ENCODE results near the gene SLC39A3.

DNA sequence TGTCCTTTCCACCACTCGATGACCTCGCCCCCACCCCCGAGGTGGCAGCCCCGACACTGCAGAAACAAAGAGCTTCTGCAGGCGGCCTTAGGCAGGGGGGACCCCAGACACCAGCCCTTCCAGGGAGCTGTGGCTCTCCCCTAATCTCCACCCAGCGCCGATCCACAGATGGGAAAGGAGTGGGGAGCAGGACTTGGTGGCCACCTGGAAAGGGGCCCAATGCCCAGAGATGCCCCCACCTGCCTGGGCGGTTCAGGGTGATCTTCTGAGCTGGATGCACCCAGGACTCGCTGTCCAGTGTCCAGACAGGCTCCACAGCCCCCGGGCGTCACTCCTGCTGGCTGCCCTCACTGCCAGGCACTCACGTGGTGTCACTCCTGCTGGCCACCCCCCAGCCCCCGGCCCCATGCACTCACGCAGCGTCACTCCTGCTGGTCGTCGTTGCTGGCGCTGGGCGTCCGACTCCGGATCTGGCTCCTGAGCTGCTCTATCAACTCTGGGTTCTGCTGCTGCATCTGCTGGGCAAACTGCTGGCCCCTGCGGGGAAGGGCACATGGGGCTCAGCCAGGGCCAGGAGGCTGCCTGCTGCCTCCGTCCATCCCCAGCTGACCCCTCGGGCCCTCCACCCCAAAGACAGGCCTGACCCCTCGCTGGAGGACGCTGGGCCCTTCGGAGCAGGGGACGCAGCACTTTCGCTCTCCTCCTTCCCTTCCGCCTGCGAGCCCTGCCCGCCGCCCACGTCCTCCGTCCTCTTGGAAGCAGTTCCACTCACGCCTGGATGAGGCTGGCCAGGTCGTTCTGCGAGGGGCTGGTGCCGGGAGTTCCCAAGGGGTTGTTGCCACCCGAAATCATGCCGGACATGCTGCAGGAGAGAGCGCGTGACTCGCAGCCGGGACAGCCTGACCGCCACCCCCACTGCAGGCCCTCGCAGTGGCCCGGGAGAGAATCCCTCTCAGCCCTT lies 17.4 kb upstream of the SLC39A3 start:
- TF ChIP-seq CEBPB (IDR thresholded peaks at IDR 0.05; ENCODE audit: low read depth, low read length) (no peak), MAFK (IDR thresholded peaks at IDR 0.05; ENCODE audit: low read depth, low read length) (no peak), POLR2A (IDR thresholded peaks at IDR 0.05; ENCODE audit: control extremely low read depth in 1 of 2, low read depth in 2 of 2, low read length in 2 of 2) (no peak), CHD1 (IDR thresholded peaks at IDR 0.05; ENCODE audit: low read depth, low read length) (no peak), SIN3A (conservative IDR thresholded peaks at IDR 0.05 in 1 of 2, IDR thresholded peaks at IDR 0.05 in 1 of 2; ENCODE audit: low read depth in 1 of 2, low read length in 2 of 2) (no peak), FOSL1 (IDR thresholded peaks at IDR 0.05; ENCODE audit: insufficient read depth, low read depth, low read length) (no peak), EP300 (IDR thresholded peaks at IDR 0.05; ENCODE audit: borderline replicate concordance in 1 of 2, low read depth in 2 of 2, low read length in 2 of 2) (no peak), HDAC2 (IDR thresholded peaks at IDR 0.05; ENCODE audit: borderline replicate concordance in 1 of 2, low read depth in 2 of 2, low read length in 2 of 2) (no peak), JUN (IDR thresholded peaks at IDR 0.05; ENCODE audit: low read depth, low read length) (no peak), SP1 (IDR thresholded peaks at IDR 0.05; ENCODE audit: low read depth, low read length) (no peak)
- TF ChIP-seq, protein P1, sequence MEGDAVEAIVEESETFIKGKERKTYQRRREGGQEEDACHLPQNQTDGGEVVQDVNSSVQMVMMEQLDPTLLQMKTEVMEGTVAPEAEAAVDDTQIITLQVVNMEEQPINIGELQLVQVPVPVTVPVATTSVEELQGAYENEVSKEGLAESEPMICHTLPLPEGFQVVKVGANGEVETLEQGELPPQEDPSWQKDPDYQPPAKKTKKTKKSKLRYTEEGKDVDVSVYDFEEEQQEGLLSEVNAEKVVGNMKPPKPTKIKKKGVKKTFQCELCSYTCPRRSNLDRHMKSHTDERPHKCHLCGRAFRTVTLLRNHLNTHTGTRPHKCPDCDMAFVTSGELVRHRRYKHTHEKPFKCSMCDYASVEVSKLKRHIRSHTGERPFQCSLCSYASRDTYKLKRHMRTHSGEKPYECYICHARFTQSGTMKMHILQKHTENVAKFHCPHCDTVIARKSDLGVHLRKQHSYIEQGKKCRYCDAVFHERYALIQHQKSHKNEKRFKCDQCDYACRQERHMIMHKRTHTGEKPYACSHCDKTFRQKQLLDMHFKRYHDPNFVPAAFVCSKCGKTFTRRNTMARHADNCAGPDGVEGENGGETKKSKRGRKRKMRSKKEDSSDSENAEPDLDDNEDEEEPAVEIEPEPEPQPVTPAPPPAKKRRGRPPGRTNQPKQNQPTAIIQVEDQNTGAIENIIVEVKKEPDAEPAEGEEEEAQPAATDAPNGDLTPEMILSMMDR (IDR thresholded peaks at IDR 0.05; ENCODE audit: control extremely low read depth in 1 of 3, insufficient read depth in 1 of 3, low read depth in 1 of 3, low read length in 3 of 3) = no peak

Measured in H1 (cell line).